HG02610 (cell line): ENCODE results near the gene SIRT6.
"Not testable (repeated sequence)": the region's sequence is repeated elsewhere in the genome, so short reads cannot be mapped to it uniquely, and the experiment has no call there.

ENCODE experiments used
- ATAC-seq: cut with Tn5 transposase; IDR thresholded peaks from one replicate; pipeline ENCODE4 v1.9.1; 2021; ENCODE audit warnings: mild to moderate bottlenecking, moderate library complexity; ENCODE audit not compliant: unreplicated experiment

SIRT6 gene

GRCh38 chr19:4138445-4138844 is 43.9 kb downstream of the SIRT6 start:
- ATAC-seq: no peak

GRCh38 chr19:4136680-4137088 is 45.7 kb downstream of the SIRT6 start:
- no peak for ATAC-seq

- not testable (repeated sequence) for ATAC-seq
Measured at GRCh38 chr19:4135386-4135785, 47.0 kb downstream of the SIRT6 start.

DNA sequence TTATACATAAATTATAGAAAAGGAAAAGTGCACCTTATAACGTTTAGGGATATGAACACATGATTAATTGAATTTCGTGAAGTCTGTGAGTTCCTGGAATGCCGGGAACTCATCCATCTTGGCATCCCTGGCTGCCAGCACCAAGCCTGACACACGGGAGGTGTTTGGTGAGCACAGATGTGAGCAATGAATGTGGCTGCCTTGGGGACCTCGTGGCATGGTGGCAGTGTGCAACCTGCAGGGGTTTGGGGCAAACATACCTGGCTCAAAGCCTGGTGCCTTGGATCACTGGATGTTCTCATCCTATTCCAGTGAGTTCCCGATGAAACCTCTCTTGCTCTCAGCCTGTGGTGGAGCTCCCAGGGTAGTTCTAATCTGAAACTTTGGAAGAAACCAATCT is 48.0 kb downstream of the SIRT6 start:
- ATAC-seq: no peak

- no peak for ATAC-seq
Measured at GRCh38 chr19:4130744-4131438, 51.5 kb downstream of the SIRT6 start.

DNA sequence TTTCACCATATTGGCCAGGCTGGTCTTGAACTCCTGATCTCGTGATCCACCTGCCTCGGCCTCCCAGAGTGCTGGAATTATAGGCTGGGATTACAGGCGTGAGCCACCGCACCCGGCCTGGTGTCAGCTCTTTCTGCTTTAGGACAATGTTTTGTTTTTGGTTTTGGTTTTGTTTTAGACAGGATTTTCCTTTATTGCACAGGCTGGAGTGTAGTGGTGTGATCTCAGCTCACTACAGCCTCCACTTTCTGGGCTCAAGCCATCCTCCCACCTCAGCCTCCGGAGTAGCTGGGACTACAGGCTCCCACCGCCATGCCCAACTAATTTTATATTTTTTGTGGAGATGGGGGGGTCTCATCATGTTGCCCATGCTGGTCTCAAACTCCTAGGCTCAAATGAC is 53.3 kb downstream of the SIRT6 start:
- ATAC-seq: not testable (repeated sequence)

- not testable (repeated sequence) for ATAC-seq
Measured at GRCh38 chr19:4127322-4127721, 55.0 kb downstream of the SIRT6 start.

- no peak for ATAC-seq
Measured at GRCh38 chr19:4124638-4125037, 57.7 kb downstream of the SIRT6 start.
